Progenitor cell of endocrine pancreas (in vitro differentiated cells): ENCODE measurements around the gene RNF25. TPM values are rescaled to one million over a fixed set of nuclear protein-coding genes. Genes with fewer than 3 reads are reported as not detected.

ENCODE experiments used
- DNase-seq: peaks from one replicate; pipeline ENCODE4 v3.0.0; 2021; ENCODE audit warnings: low spot score; ENCODE audit not compliant: unreplicated experiment
- H3K27ac Mint-ChIP-seq: 2 replicates; pipeline ENCODE4 v1.8.0; 2021; ENCODE audit warnings: mild to moderate bottlenecking, moderate library complexity, mixed read lengths
- H3K27me3 Mint-ChIP-seq: 2 replicates; pipeline ENCODE4 v1.8.0; 2021; ENCODE audit warnings: mixed read lengths
- H3K36me3 Mint-ChIP-seq: 2 replicates; pipeline ENCODE4 v1.8.0; 2022; ENCODE audit warnings: mixed read lengths; ENCODE audit not compliant: insufficient read depth
- H3K4me1 Mint-ChIP-seq: 2 replicates; pipeline ENCODE4 v1.8.0; 2021; ENCODE audit warnings: low read depth, mixed read lengths
- H3K4me3 Mint-ChIP-seq: 2 replicates; pipeline ENCODE4 v1.8.0; 2021; ENCODE audit warnings: low read depth, mild to moderate bottlenecking, moderate library complexity, mixed read lengths
- H3K9me3 Mint-ChIP-seq: 2 replicates; pipeline ENCODE4 v1.8.0; 2021; ENCODE audit warnings: low read depth, mixed read lengths
- total RNA-seq: library from RNA; stranded (reverse); gene quantifications from 2 replicates; pipeline ENCODE4 v1.2.1, GENCODE V29; 2021
- TF ChIP-seq, protein P1 (sequence below): fragments of 200-600 bp; sonication (generic); IDR thresholded peaks from one replicate; pipeline ENCODE4 v1.5.0; 2021; ENCODE audit warnings: antibody characterized with exemption, mild to moderate bottlenecking; ENCODE audit not compliant: unreplicated experiment

RNF25 gene
- total RNA-seq, 1 donor from 2014 or later: 28.7 TPM

DNA sequence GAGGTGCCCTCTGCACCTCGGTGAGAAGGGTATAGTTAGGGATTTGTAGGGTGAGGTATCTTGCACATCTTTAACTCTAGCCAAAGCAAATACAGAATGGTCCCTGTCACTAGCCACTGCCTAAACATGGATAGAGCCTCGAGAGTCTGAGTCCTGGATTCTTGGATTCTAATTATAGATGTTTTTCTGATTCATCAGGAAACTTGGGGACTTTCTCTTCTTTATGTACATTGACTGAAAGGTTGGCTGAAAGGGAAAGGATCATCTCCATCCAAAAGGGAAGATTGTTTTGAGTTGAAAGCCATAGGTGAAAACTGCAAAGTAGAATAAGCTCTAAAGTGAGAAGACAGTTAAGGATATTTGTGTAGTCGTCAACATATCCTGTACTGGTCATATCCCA, 8.3 kb upstream of the RNF25 start:
- peaks cover 12% of the 10 kb centered on the region for H3K36me3 Mint-ChIP-seq
- no peaks in the 10 kb centered on the region for H3K27me3 Mint-ChIP-seq
- TF ChIP-seq, protein P1, sequence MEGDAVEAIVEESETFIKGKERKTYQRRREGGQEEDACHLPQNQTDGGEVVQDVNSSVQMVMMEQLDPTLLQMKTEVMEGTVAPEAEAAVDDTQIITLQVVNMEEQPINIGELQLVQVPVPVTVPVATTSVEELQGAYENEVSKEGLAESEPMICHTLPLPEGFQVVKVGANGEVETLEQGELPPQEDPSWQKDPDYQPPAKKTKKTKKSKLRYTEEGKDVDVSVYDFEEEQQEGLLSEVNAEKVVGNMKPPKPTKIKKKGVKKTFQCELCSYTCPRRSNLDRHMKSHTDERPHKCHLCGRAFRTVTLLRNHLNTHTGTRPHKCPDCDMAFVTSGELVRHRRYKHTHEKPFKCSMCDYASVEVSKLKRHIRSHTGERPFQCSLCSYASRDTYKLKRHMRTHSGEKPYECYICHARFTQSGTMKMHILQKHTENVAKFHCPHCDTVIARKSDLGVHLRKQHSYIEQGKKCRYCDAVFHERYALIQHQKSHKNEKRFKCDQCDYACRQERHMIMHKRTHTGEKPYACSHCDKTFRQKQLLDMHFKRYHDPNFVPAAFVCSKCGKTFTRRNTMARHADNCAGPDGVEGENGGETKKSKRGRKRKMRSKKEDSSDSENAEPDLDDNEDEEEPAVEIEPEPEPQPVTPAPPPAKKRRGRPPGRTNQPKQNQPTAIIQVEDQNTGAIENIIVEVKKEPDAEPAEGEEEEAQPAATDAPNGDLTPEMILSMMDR: no peak
- no peaks in the 10 kb centered on the region for H3K9me3 Mint-ChIP-seq
- H3K4me1 Mint-ChIP-seq: no peaks in the 10 kb centered on the region
- H3K27ac Mint-ChIP-seq: no peak overlapping the region
- no peak overlapping the region for H3K4me3 Mint-ChIP-seq
- no peak for DNase-seq

DNA sequence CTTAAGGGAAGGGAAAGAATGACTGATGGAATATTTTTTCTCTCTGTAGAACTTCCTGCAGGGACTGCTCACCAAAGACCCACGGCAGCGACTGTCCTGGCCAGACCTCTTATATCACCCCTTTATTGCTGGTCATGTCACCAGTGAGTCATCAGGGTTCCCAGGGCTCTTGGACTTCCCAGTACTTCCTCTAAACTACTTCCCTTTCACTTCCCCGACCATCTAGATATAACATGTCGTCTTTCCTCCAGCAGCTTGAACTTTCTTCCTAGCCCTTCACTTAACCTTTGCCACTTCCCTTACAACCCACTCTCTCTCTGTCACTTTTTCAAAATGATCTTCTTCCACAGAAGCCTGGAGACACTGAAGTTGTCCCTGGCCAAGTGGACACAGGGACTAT, 7.3 kb upstream of the RNF25 start:
- Mint-ChIP-seq H3K9me3 (no peaks in the 10 kb centered on the region), H3K4me3 (no peak overlapping the region), H3K36me3 (peaks cover 9% of the 10 kb centered on the region), H3K27me3 (no peaks in the 10 kb centered on the region), H3K27ac (no peak overlapping the region), H3K4me1 (no peaks in the 10 kb centered on the region)
- no peak for DNase-seq
- TF ChIP-seq, protein P1: no peak

DNA sequence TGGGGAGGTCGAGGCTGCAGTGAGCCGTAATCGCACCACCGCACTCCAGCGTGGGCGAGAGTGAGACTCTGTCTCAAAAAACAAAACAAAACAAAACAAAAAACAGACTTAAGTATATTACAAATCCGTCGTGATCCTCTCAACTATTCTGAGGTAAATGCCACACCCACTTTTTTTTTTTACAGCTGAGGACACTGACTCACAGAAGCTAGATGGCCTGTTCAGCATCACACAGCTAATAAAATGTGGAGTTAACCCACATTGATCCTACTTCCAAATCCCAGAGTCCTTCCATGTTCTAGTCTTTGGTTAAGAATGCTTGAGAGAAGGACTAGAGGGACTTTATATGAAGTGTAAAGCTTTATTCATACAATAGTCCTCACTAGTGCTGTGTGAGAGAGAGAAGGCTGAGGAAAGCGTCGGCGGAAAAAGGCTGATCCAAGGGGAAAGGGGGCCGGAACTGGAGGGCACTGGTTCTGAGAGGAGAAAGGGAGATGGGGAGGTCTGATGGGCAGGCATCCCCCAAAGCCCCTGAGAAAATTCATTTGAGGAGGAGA, 627 bp downstream of the RNF25 start:
- Mint-ChIP-seq H3K4me1 (peaks cover 19% of the 10 kb centered on the region), H3K36me3 (peaks cover 6% of the 10 kb centered on the region), H3K4me3 (peak overlapping the region; percentile 97), H3K27me3 (no peaks in the 10 kb centered on the region), H3K27ac (peak overlapping the region; percentile 98), H3K9me3 (no peaks in the 10 kb centered on the region)
- TF ChIP-seq, protein P1: no peak
- no peak for DNase-seq

DNA sequence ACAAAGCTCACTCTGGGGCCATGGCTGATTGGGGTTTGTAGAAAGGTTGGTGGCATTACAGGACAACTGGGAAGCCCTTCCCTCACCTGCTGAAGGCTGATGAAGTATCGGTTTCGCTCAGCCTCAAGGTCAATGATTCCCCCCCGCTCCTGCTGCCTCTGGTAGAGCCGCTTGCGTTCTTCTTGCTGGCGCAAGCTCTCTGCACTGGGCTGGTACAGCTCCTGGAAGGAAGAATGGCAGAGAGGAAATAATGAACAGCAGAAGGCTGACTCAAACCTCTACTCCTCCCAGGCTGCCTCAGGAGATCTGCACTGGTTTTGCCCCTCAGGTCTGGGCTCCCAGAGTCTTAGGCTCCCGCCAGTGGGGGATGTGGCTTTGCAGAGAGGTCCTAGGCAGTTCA, 7.1 kb downstream of the RNF25 start:
- TF ChIP-seq, protein P1: no peak
- Mint-ChIP-seq H3K9me3 (no peaks in the 10 kb centered on the region), H3K36me3 (peaks cover 16% of the 10 kb centered on the region), H3K27me3 (no peaks in the 10 kb centered on the region), H3K4me3 (no peak overlapping the region), H3K4me1 (peaks cover 8% of the 10 kb centered on the region), H3K27ac (no peak overlapping the region)
- DNase-seq: no peak

DNA sequence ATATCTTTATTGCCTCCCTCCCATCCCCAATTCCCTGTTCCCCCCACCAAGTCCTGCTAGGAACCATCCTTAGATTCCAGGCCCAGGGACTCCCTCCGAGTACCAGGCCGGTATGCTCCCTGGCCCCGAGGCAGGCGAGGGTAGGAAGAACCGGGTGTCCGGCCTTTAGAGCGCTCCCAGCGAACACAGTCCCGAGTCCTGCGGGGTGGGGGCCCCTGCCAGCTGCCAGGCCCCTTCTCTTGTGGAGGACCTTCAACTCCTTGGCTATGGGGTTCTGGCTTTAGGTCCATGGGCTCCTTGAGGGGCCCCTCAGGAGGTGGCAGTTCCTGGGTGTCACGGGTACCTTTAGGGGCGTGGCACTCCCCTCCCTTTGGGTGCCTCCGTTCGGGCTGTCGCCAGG, 7.9 kb downstream of the RNF25 start:
- H3K4me3 Mint-ChIP-seq: no peak overlapping the region
- peaks cover 10% of the 10 kb centered on the region for H3K4me1 Mint-ChIP-seq
- TF ChIP-seq, protein P1: no peak
- DNase-seq: no peak
- no peaks in the 10 kb centered on the region for H3K9me3 Mint-ChIP-seq
- H3K27ac Mint-ChIP-seq: no peak overlapping the region
- peaks cover 16% of the 10 kb centered on the region for H3K36me3 Mint-ChIP-seq
- H3K27me3 Mint-ChIP-seq: no peaks in the 10 kb centered on the region
